ENCODE results near the gene MYCBP2.

Gene MYCBP2

GRCh38 chr13:77095288-77095687 is 231.6 kb downstream of the MYCBP2 start:
- 86% methylated on average over 4 of the region's 4 CpGs for WGBS
- Histone ChIP-seq H3K27me3 (ENCODE audit: insufficient read depth, low read length) (no peaks in the 10 kb centered on the region), H3K36me3 (ENCODE audit: insufficient read depth, low read length) (peaks cover 30% of the 10 kb centered on the region)

GRCh38 chr13:77094773-77095172 is 232.1 kb downstream of the MYCBP2 start:
- WGBS = 98% methylated on average over 3 of the region's 3 CpGs
- Histone ChIP-seq H3K4me1 (ENCODE audit: insufficient read depth, low read length) (no peaks in the 10 kb centered on the region; the same call in 1 of the 2 replicates), H3K36me3 (ENCODE audit: insufficient read depth, low read length) (peaks cover 30% of the 10 kb centered on the region), H3K9me3 (ENCODE audit: insufficient read depth, low read depth, low read length) (no peaks in the 10 kb centered on the region), H3K27me3 (ENCODE audit: insufficient read depth, low read length) (no peaks in the 10 kb centered on the region), H3K4me3 (ENCODE audit: low read length) (no peak overlapping the region), H3K27ac (ENCODE audit: low read depth, low read length) (0 out of 2 replicates have a peak overlapping the region, but pooled peaks have one; percentile 28), H3K9ac (ENCODE audit: low read depth, low read length) (no peak overlapping the region)

More at GRCh38 chr13:77095288-77095687, 231.6 kb downstream of the MYCBP2 start:
- Histone ChIP-seq H3K4me1 (ENCODE audit: insufficient read depth, low read length) (no peaks in the 10 kb centered on the region; the same call in 1 of the 2 replicates), H3K9me3 (ENCODE audit: insufficient read depth, low read depth, low read length) (no peaks in the 10 kb centered on the region), H3K27ac (ENCODE audit: low read depth, low read length) (no peak overlapping the region), H3K4me3 (ENCODE audit: low read length) (no peak overlapping the region), H3K9ac (ENCODE audit: low read depth, low read length) (no peak overlapping the region)

GRCh38 chr13:77093735-77094134 is 233.2 kb downstream of the MYCBP2 start:
- Histone ChIP-seq H3K4me1 (ENCODE audit: insufficient read depth, low read length) (no peaks in the 10 kb centered on the region; the same call in 1 of the 2 replicates), H3K4me3 (ENCODE audit: low read length) (no peak overlapping the region), H3K9ac (ENCODE audit: low read depth, low read length) (no peak overlapping the region), H3K36me3 (ENCODE audit: insufficient read depth, low read length) (peaks cover 28% of the 10 kb centered on the region), H3K27me3 (ENCODE audit: insufficient read depth, low read length) (no peaks in the 10 kb centered on the region), H3K27ac (ENCODE audit: low read depth, low read length) (no peak overlapping the region), H3K9me3 (ENCODE audit: insufficient read depth, low read depth, low read length) (no peaks in the 10 kb centered on the region)
- no CpG with 5 or more reads among the region's 1 CpG for WGBS

GRCh38 chr13:77084755-77085154 is 242.1 kb downstream of the MYCBP2 start:
- Histone ChIP-seq H3K27ac (ENCODE audit: low read depth, low read length) (no peak overlapping the region), H3K27me3 (ENCODE audit: insufficient read depth, low read length) (no peaks in the 10 kb centered on the region), H3K36me3 (ENCODE audit: insufficient read depth, low read length) (peaks cover 34% of the 10 kb centered on the region), H3K4me1 (ENCODE audit: insufficient read depth, low read length) (no peaks in the 10 kb centered on the region), H3K9ac (ENCODE audit: low read depth, low read length) (no peak overlapping the region), H3K4me3 (ENCODE audit: low read length) (no peak overlapping the region), H3K9me3 (ENCODE audit: insufficient read depth, low read depth, low read length) (no peaks in the 10 kb centered on the region)
- WGBS = 98% methylated on average over 2 of the region's 2 CpGs

- Histone ChIP-seq H3K9ac (ENCODE audit: low read depth, low read length) (no peak overlapping the region), H3K36me3 (ENCODE audit: insufficient read depth, low read length) (peaks cover 58% of the 10 kb centered on the region), H3K27ac (ENCODE audit: low read depth, low read length) (no peak overlapping the region), H3K4me1 (ENCODE audit: insufficient read depth, low read length) (no peaks in the 10 kb centered on the region; the same call in 1 of the 2 replicates), H3K9me3 (ENCODE audit: insufficient read depth, low read depth, low read length) (no peaks in the 10 kb centered on the region), H3K4me3 (ENCODE audit: low read length) (no peak overlapping the region), H3K27me3 (ENCODE audit: insufficient read depth, low read length) (no peaks in the 10 kb centered on the region)
Measured at GRCh38 chr13:77079902-77080413, 246.9 kb downstream of the MYCBP2 start.

- no peaks in the 10 kb centered on the region for H3K4me1 ChIP-seq (ENCODE audit: insufficient read depth, low read length)
- no peak overlapping the region for H3K9ac ChIP-seq (ENCODE audit: low read depth, low read length)
- H3K9me3 ChIP-seq (ENCODE audit: insufficient read depth, low read depth, low read length) = no peaks in the 10 kb centered on the region
- H3K36me3 ChIP-seq (ENCODE audit: insufficient read depth, low read length) = peaks cover 55% of the 10 kb centered on the region
- no peak overlapping the region for H3K4me3 ChIP-seq (ENCODE audit: low read length)
- no peaks in the 10 kb centered on the region for H3K27me3 ChIP-seq (ENCODE audit: insufficient read depth, low read length)
- 89% methylated on average over 2 of the region's 2 CpGs for WGBS
- H3K27ac ChIP-seq (ENCODE audit: low read depth, low read length) = no peak overlapping the region
Measured at GRCh38 chr13:77067519-77067918, 259.4 kb downstream of the MYCBP2 start.

- Histone ChIP-seq H3K36me3 (ENCODE audit: insufficient read depth, low read length) (peaks cover 74% of the 10 kb centered on the region), H3K9me3 (ENCODE audit: insufficient read depth, low read depth, low read length) (no peaks in the 10 kb centered on the region), H3K4me1 (ENCODE audit: insufficient read depth, low read length) (no peaks in the 10 kb centered on the region), H3K9ac (ENCODE audit: low read depth, low read length) (no peak overlapping the region), H3K27ac (ENCODE audit: low read depth, low read length) (no peak overlapping the region), H3K27me3 (ENCODE audit: insufficient read depth, low read length) (no peaks in the 10 kb centered on the region), H3K4me3 (ENCODE audit: low read length) (no peak overlapping the region)
- WGBS = 98% methylated on average over 2 of the region's 5 CpGs
Measured at GRCh38 chr13:77065461-77066147, 261.3 kb downstream of the MYCBP2 start.

GRCh38 chr13:77062097-77062496 is 264.8 kb downstream of the MYCBP2 start:
- no peaks in the 10 kb centered on the region for H3K4me1 ChIP-seq (ENCODE audit: insufficient read depth, low read length)
- H3K36me3 ChIP-seq (ENCODE audit: insufficient read depth, low read length) = peaks cover 67% of the 10 kb centered on the region

GRCh38 chr13:77061362-77061761 is 265.5 kb downstream of the MYCBP2 start:
- Histone ChIP-seq H3K9me3 (ENCODE audit: insufficient read depth, low read depth, low read length) (no peaks in the 10 kb centered on the region), H3K36me3 (ENCODE audit: insufficient read depth, low read length) (peaks cover 67% of the 10 kb centered on the region), H3K4me3 (ENCODE audit: low read length) (no peak overlapping the region), H3K4me1 (ENCODE audit: insufficient read depth, low read length) (no peaks in the 10 kb centered on the region), H3K9ac (ENCODE audit: low read depth, low read length) (no peak overlapping the region), H3K27ac (ENCODE audit: low read depth, low read length) (no peak overlapping the region), H3K27me3 (ENCODE audit: insufficient read depth, low read length) (no peaks in the 10 kb centered on the region)
- WGBS = 94% methylated on average over 2 of the region's 2 CpGs

More at GRCh38 chr13:77062097-77062496, 264.8 kb downstream of the MYCBP2 start:
- Histone ChIP-seq H3K4me3 (ENCODE audit: low read length) (no peak overlapping the region), H3K9ac (ENCODE audit: low read depth, low read length) (no peak overlapping the region), H3K27ac (ENCODE audit: low read depth, low read length) (no peak overlapping the region), H3K27me3 (ENCODE audit: insufficient read depth, low read length) (no peaks in the 10 kb centered on the region), H3K9me3 (ENCODE audit: insufficient read depth, low read depth, low read length) (no peaks in the 10 kb centered on the region)
- 90% methylated on average over 1 of the region's 1 CpG for WGBS

- Histone ChIP-seq H3K9me3 (ENCODE audit: insufficient read depth, low read depth, low read length) (no peaks in the 10 kb centered on the region), H3K4me1 (ENCODE audit: insufficient read depth, low read length) (no peaks in the 10 kb centered on the region), H3K27ac (ENCODE audit: low read depth, low read length) (no peak overlapping the region), H3K4me3 (ENCODE audit: low read length) (no peak overlapping the region), H3K9ac (ENCODE audit: low read depth, low read length) (no peak overlapping the region), H3K27me3 (ENCODE audit: insufficient read depth, low read length) (no peaks in the 10 kb centered on the region), H3K36me3 (ENCODE audit: insufficient read depth, low read length) (peaks cover 60% of the 10 kb centered on the region)
- WGBS = 100% methylated on average over 1 of the region's 3 CpGs
Measured at GRCh38 chr13:77056886-77057285, 270.0 kb downstream of the MYCBP2 start.

GRCh38 chr13:77056382-77056781 is 270.5 kb downstream of the MYCBP2 start:
- Histone ChIP-seq H3K4me3 (ENCODE audit: low read length) (no peak overlapping the region), H3K36me3 (ENCODE audit: insufficient read depth, low read length) (peaks cover 58% of the 10 kb centered on the region), H3K9ac (ENCODE audit: low read depth, low read length) (no peak overlapping the region), H3K9me3 (ENCODE audit: insufficient read depth, low read depth, low read length) (no peaks in the 10 kb centered on the region), H3K4me1 (ENCODE audit: insufficient read depth, low read length) (no peaks in the 10 kb centered on the region), H3K27me3 (ENCODE audit: insufficient read depth, low read length) (no peaks in the 10 kb centered on the region), H3K27ac (ENCODE audit: low read depth, low read length) (no peak overlapping the region)
- 87% methylated on average over 3 of the region's 3 CpGs for WGBS

All from HUES64 (cell line).